ENCODE measurements around the gene WDR35.

DNA sequence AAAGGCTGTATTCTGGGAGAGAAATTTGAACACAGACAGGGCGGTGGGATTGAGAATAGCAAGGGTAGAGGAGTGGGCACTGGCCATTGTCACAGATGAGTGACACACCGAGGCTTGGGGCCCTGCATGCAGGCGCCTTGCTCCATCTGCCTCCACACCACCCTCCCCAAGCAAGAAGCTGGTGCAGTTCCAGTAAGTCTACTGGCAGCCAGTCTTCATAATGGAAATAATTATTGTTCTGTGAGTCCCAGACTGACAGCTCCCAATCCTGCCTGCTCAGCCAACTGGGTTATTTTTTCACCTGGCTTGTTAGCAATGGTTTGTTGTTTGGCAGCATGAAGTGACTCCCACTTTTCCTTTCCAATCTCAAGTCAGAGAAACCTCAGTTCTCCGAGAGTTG lies 101.1 kb downstream of the WDR35 start:
- TF ChIP-seq, protein P1, sequence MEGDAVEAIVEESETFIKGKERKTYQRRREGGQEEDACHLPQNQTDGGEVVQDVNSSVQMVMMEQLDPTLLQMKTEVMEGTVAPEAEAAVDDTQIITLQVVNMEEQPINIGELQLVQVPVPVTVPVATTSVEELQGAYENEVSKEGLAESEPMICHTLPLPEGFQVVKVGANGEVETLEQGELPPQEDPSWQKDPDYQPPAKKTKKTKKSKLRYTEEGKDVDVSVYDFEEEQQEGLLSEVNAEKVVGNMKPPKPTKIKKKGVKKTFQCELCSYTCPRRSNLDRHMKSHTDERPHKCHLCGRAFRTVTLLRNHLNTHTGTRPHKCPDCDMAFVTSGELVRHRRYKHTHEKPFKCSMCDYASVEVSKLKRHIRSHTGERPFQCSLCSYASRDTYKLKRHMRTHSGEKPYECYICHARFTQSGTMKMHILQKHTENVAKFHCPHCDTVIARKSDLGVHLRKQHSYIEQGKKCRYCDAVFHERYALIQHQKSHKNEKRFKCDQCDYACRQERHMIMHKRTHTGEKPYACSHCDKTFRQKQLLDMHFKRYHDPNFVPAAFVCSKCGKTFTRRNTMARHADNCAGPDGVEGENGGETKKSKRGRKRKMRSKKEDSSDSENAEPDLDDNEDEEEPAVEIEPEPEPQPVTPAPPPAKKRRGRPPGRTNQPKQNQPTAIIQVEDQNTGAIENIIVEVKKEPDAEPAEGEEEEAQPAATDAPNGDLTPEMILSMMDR (IDR thresholded peaks at IDR 0.05): no peak
- TF ChIP-seq POLR2A (IDR thresholded peaks at IDR 0.05): no peak

All from lower leg skin (tissue), 3 donors.